ENCODE measurements around the gene BPGM. TPM values are rescaled to one million over a fixed set of nuclear protein-coding genes. Genes with fewer than 3 reads are reported as not detected.

BPGM gene
- polyA plus RNA-seq, 1 experiment, result 43.1 TPM

- POLR2A ChIA-PET, result interaction anchor here (0.7 kb wide), 1 partner anchor 1668 kb away, joined by 3 read pairs; no protein-coding TSS in a partner anchor
Measured at GRCh38 chr7:134648456-134648855, 1.8 kb downstream of the BPGM start.

GRCh38 chr7:134649226-134649775 lies 2.6 kb downstream of the BPGM start:
- no peak for DNase-seq (ENCODE audit: low read depth, low spot score)
- Histone ChIP-seq H3K9me3 (ENCODE audit: control insufficient read depth, insufficient read depth, low read length) (no peaks in the 10 kb centered on the region), H3K27me3 (ENCODE audit: control insufficient read depth, insufficient read depth, low read length) (no peaks in the 10 kb centered on the region), H3K4me3 (ENCODE audit: low read depth, low read length) (no peak overlapping the region), H3K27ac (ENCODE audit: low read depth, low read length) (no peak overlapping the region)
- ChIA-PET POLR2A (interaction anchor here (1.6 kb wide), 1 partner anchor 12 kb away, joined by 5 read pairs; no protein-coding TSS in a partner anchor), CTCF (interaction anchor here (2.4 kb wide), 1 partner anchor 8 kb away, joined by 8 read pairs; no protein-coding TSS in a partner anchor)
- TF ChIP-seq CTCF (IDR thresholded peaks at IDR 0.05; ENCODE audit: low read depth, low read length), result no peak

More at GRCh38 chr7:134648456-134648855, 1.8 kb downstream of the BPGM start:
- no peak for TF ChIP-seq CTCF (IDR thresholded peaks at IDR 0.05; ENCODE audit: low read depth, low read length)
- H3K4me3 ChIP-seq (ENCODE audit: low read depth, low read length), result no peak overlapping the region
- H3K27me3 ChIP-seq (ENCODE audit: control insufficient read depth, insufficient read depth, low read length), result no peaks in the 10 kb centered on the region
- DNase-seq (ENCODE audit: low read depth, low spot score), result no peak
- H3K27ac ChIP-seq (ENCODE audit: low read depth, low read length), result no peak overlapping the region
- CTCF ChIA-PET, result interaction anchor here (1.1 to 2.4 kb wide), 2 partner anchors 9 to 14 kb away, joined by 6 to 8 read pairs; no protein-coding TSS in a partner anchor
- H3K9me3 ChIP-seq (ENCODE audit: control insufficient read depth, insufficient read depth, low read length), result no peaks in the 10 kb centered on the region

GRCh38 chr7:134651991-134652390 lies 5.3 kb downstream of the BPGM start:
- Histone ChIP-seq H3K27me3 (ENCODE audit: control insufficient read depth, insufficient read depth, low read length) (no peaks in the 10 kb centered on the region), H3K27ac (ENCODE audit: low read depth, low read length) (no peak overlapping the region), H3K4me3 (ENCODE audit: low read depth, low read length) (no peak overlapping the region), H3K9me3 (ENCODE audit: control insufficient read depth, insufficient read depth, low read length) (no peaks in the 10 kb centered on the region)
- CTCF ChIA-PET, result no interaction called here
- DNase-seq (ENCODE audit: low read depth, low spot score), result no peak
- POLR2A ChIA-PET, result no interaction called here
- no peak for TF ChIP-seq CTCF (IDR thresholded peaks at IDR 0.05; ENCODE audit: low read depth, low read length)

DNA sequence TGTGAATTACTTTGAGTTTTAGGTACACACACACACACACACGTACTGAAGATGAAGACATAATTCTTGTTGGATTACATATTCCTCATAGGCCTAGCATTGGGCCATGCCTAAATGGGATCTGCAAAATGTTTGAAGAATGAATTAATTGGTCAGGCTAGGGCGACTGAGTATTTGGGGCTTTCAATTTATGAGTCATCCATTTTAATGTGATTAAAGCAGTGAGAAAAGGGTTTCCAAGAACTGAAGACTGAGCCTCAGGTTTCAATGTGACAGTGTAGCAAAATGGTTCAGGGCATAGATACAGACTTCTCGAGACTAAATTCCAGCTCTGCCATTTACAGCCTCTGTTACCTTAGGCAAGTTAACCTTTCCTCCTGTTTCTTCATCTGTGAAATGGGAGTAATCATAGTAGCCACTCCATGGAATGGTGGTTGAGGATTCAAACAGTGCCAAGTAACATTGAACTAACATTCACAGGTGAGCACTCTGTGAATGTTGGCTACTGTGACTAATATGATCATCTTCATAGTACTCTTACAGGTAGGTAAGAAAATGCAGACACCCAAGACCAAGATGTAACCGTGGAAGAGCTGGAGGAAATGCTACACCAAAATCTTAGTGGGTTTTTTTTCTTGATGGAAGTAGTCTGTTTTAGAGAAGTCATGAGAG lies 7.6 kb downstream of the BPGM start:
- POLR2A ChIA-PET, result interaction anchor here (0.6 kb wide), 1 partner anchor 16 kb away, joined by 3 read pairs; no protein-coding TSS in a partner anchor
- Histone ChIP-seq H3K27me3 (ENCODE audit: control insufficient read depth, insufficient read depth, low read length) (no peaks in the 10 kb centered on the region), H3K9me3 (ENCODE audit: control insufficient read depth, insufficient read depth, low read length) (no peaks in the 10 kb centered on the region), H3K4me3 (ENCODE audit: low read depth, low read length) (no peak overlapping the region), H3K27ac (ENCODE audit: low read depth, low read length) (no peak overlapping the region)
- no peak for TF ChIP-seq CTCF (IDR thresholded peaks at IDR 0.05; ENCODE audit: low read depth, low read length)
- no peak for DNase-seq (ENCODE audit: low read depth, low spot score)
- CTCF ChIA-PET, result no interaction called here

GRCh38 chr7:134657526-134657925 lies 10.9 kb downstream of the BPGM start:
- POLR2A ChIA-PET, result interaction anchor here (0.6 to 1.4 kb wide), 2 partner anchors 10 to 253 kb away, joined by 6 to 8 read pairs; partner anchors contain the start of gene BPGM
- CTCF ChIA-PET, result interaction anchor here (0.6 to 2.7 kb wide), 5 partner anchors 9 to 297 kb away, joined by 3 to 8 read pairs (median 3); no protein-coding TSS in a partner anchor

More at GRCh38 chr7:134657526-134657925, 10.9 kb downstream of the BPGM start:
- H3K4me3 ChIP-seq (ENCODE audit: low read depth, low read length), result no peak overlapping the region
- no peak overlapping the region for H3K27ac ChIP-seq (ENCODE audit: low read depth, low read length)
- DNase-seq (ENCODE audit: low read depth, low spot score), result no peak
- no peaks in the 10 kb centered on the region for H3K9me3 ChIP-seq (ENCODE audit: control insufficient read depth, insufficient read depth, low read length)
- TF ChIP-seq CTCF (IDR thresholded peaks at IDR 0.05; ENCODE audit: low read depth, low read length), result no peak
- no peaks in the 10 kb centered on the region for H3K27me3 ChIP-seq (ENCODE audit: control insufficient read depth, insufficient read depth, low read length)

Data from AG04450 (cell line).